ENCODE measurements around the gene ARHGAP27. TPM values are rescaled to one million over a fixed set of nuclear protein-coding genes. Genes with fewer than 3 reads are reported as not detected.
A peak's percentile ranks its signal among the peaks of the same experiment; 100 is the strongest.

The ARHGAP27 gene
- total and polyA plus RNA-seq, 2 experiments from 2014 or later = 5.6 to 17.7 TPM

DNA sequence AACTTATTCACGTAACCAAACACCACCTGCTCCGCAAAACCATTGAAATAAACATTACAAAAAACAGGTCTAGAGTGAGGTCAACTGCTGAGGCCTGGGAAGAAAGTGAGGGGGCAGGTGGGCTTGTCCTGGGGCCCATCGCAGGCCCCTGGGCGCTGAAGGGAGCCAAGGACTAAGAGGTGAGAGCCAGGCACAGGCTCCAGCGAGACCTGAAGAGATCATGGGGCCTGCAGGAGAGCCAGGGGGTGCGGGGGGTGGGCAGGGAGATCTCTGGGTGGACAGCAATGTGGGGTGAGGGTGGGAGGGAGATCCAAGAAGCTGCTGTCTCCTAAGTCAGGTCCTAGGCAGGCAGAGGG, 7.9 kb downstream of the ARHGAP27 start:
- H3K4me3 ChIP-seq = peak overlapping the region; percentile 18
- H3K27me3 ChIP-seq = peaks cover 29% of the 10 kb centered on the region
- TF ChIP-seq, protein P1, sequence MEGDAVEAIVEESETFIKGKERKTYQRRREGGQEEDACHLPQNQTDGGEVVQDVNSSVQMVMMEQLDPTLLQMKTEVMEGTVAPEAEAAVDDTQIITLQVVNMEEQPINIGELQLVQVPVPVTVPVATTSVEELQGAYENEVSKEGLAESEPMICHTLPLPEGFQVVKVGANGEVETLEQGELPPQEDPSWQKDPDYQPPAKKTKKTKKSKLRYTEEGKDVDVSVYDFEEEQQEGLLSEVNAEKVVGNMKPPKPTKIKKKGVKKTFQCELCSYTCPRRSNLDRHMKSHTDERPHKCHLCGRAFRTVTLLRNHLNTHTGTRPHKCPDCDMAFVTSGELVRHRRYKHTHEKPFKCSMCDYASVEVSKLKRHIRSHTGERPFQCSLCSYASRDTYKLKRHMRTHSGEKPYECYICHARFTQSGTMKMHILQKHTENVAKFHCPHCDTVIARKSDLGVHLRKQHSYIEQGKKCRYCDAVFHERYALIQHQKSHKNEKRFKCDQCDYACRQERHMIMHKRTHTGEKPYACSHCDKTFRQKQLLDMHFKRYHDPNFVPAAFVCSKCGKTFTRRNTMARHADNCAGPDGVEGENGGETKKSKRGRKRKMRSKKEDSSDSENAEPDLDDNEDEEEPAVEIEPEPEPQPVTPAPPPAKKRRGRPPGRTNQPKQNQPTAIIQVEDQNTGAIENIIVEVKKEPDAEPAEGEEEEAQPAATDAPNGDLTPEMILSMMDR (IDR thresholded peaks at IDR 0.05; ENCODE audit: low read depth, low read length) = no peak
- H3K9me3 ChIP-seq (ENCODE audit: low read depth) = no peaks in the 10 kb centered on the region
- H3K36me3 ChIP-seq = no peaks in the 10 kb centered on the region
- H3K27ac ChIP-seq = peak overlapping the region; percentile 51
- no peak for DNase-seq (ENCODE audit: low read depth in 1 of 2, low spot score in 1 of 2)
- peaks cover 5% of the 10 kb centered on the region for H3K4me1 ChIP-seq (ENCODE audit: low read depth)

DNA sequence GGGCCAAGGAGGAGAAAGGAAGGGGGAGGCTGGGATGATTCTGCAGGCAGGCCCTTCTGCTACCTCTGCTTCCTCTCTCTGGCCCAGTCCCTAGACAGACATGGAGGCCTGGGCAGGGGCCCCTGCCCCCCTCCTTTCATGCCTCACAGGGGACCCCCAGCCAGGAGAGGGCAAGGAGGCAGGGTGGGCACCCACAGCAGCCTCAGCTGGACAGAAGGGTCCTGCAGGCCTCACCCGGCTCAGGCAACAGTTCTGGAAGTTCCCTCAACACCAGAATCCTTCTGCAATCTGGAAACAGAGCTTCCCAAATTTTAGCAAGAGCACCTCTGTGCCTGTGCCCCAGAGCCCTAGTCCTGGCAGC, 8.7 kb downstream of the ARHGAP27 start:
- TF ChIP-seq, protein P1 (IDR thresholded peaks at IDR 0.05; ENCODE audit: low read depth, low read length) = no peak
- Histone ChIP-seq H3K27ac (no peak overlapping the region), H3K4me3 (no peak overlapping the region), H3K36me3 (no peaks in the 10 kb centered on the region), H3K9me3 (ENCODE audit: low read depth) (no peaks in the 10 kb centered on the region), H3K27me3 (peaks cover 21% of the 10 kb centered on the region), H3K4me1 (ENCODE audit: low read depth) (peaks cover 5% of the 10 kb centered on the region)
- no peak for DNase-seq (ENCODE audit: low read depth in 1 of 2, low spot score in 1 of 2)

DNA sequence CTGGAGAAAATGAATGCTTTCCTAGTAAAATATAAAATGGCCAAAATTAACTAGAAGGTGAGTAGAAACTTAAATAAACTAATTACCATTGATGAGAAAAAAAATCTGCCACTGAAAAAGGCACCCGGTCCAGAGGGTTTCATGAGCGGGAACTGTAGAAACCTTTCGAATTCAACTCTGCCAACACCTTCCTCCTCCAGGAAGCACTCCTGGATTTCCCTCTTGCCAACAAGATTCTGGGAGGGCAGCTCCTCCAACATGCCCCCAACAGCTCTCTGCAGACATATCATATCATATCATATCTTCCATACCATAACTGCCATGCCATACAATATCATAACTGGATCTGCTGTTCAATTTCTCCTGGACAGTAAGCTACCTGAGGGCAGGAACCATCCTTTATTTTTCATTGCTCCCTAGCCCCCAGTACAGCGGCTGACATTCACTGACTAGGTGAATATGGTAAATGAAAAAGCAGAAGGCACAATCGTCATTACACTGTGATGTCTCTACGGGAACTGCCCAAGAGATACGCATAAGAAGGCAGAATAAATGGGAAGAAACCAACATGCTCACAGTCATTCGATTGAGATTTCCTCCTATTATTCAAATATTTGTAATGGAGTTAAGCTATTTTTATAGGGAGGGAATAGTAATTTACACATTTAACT, 9.2 kb downstream of the ARHGAP27 start:
- DNase-seq (ENCODE audit: low read depth in 1 of 2, low spot score in 1 of 2) = no peak
- Histone ChIP-seq H3K27me3 (peaks cover 16% of the 10 kb centered on the region), H3K36me3 (no peaks in the 10 kb centered on the region), H3K4me3 (no peak overlapping the region), H3K27ac (no peak overlapping the region), H3K9me3 (ENCODE audit: low read depth) (no peaks in the 10 kb centered on the region), H3K4me1 (ENCODE audit: low read depth) (peaks cover 5% of the 10 kb centered on the region)
- TF ChIP-seq, protein P1 (IDR thresholded peaks at IDR 0.05; ENCODE audit: low read depth, low read length) = no peak

DNA sequence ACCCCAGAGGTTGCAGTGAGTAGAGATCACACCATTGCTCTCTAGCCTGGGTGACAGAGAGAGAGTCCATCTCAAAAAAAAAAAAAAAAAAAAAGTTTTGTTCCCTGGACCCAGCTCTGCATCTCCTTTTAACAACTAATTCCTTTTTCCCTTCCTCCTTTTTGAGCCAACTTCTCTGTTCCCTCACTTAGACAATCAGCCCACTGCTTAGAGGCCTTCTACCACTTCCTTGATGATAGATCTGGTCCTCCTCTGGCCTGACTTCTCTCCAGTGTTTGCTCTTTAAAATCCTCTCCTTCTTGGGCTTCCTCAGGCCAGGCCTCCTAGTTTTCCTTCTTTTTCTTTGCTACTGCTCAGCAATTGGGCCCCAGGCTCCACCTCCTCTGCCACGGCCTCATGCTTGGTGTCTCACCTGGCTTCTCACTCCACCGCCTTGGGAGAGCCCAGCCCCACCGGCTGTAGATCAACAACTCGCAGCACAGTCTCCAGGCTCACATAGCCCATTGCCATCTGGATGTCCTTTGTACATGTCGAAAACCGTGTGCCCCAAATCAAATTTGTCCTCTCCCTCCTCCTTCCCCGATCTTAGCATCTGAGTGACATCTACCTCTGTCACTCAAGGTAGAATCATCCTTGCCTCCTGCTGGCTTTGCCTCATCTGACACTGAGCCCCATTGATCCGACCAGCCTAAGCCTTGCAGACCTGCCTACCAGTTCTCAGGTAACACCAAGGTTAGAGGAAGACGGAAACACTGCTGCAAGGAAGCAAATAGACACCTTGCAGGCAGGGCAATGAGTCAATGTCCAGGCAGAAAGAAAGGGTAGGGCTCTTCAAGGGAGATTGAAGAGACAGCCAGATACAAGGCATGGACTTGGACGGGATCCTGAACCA, 17.4 kb downstream of the ARHGAP27 start:
- no peak for DNase-seq (ENCODE audit: low read depth in 1 of 2, low spot score in 1 of 2)
- H3K27ac ChIP-seq = no peak overlapping the region
- no peaks in the 10 kb centered on the region for H3K36me3 ChIP-seq
- peaks cover 8% of the 10 kb centered on the region for H3K4me1 ChIP-seq (ENCODE audit: low read depth)
- no peaks in the 10 kb centered on the region for H3K27me3 ChIP-seq
- no peaks in the 10 kb centered on the region for H3K9me3 ChIP-seq (ENCODE audit: low read depth)
- TF ChIP-seq, protein P1 (IDR thresholded peaks at IDR 0.05; ENCODE audit: low read depth, low read length) = no peak
- no peak overlapping the region for H3K4me3 ChIP-seq

DNA sequence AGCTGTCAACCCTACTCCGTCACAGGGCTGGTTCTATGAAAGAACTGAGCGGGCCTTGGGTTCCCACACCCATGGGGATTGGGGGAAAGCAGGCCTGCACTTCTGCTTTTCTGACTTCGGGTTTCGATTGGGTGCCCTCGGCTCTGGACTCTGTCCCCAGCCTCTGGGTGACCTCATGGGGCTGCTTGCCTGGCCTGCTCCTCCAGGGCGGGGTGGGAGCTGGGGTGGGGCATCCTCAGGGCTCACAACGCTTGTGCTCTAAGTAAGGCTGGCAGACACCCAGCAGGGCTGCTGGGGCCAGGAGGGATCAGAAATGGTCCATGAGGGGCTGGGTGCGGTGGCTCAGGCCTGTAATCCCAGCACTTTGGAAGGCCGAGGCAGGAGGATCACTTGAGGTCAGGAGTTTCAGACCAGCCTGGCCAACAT, 19.2 kb downstream of the ARHGAP27 start:
- no peak for DNase-seq (ENCODE audit: low read depth in 1 of 2, low spot score in 1 of 2)
- Histone ChIP-seq H3K9me3 (ENCODE audit: low read depth) (no peaks in the 10 kb centered on the region), H3K4me3 (no peak overlapping the region), H3K27me3 (no peaks in the 10 kb centered on the region), H3K36me3 (no peaks in the 10 kb centered on the region), H3K4me1 (ENCODE audit: low read depth) (peaks cover 25% of the 10 kb centered on the region), H3K27ac (no peak overlapping the region)
- TF ChIP-seq, protein P1 (IDR thresholded peaks at IDR 0.05; ENCODE audit: low read depth, low read length) = no peak
